Kidney epithelial cell (primary cell): ENCODE results near the gene BEND5. TPM values are rescaled to one million over a fixed set of nuclear protein-coding genes. Genes with fewer than 3 reads are reported as not detected.
A peak's percentile ranks its signal among the peaks of the same experiment; 100 is the strongest.

Source experiments
- DNase-seq: peaks from one replicate; pipeline ENCODE4 v3.0.0-alpha.2; 2010; ENCODE audit warnings: low read depth
- H3K27me3 ChIP-seq: 2 replicates; pipeline ENCODE4 v1.6.0; 2011; ENCODE audit warnings: low read length; ENCODE audit not compliant: control insufficient read depth, insufficient read depth
- H3K36me3 ChIP-seq: 2 replicates; pipeline ENCODE4 v1.5.1; 2011; ENCODE audit warnings: low read length; ENCODE audit not compliant: control insufficient read depth, insufficient read depth
- H3K4me3 ChIP-seq: 2 replicates; pipeline ENCODE4 v1.5.1; 2011; ENCODE audit warnings: low read depth, mild to moderate bottlenecking, control low read depth, low read length
- CTCF ChIP-seq: IDR thresholded peaks from 2 replicates; pipeline ENCODE4 v1.5.1; 2011; ENCODE audit warnings: mild to moderate bottlenecking, moderate library complexity, low read length, control low read depth, inconsistent platforms; ENCODE audit not compliant: insufficient read depth, poor library complexity, severe bottlenecking
- total RNA-seq: library from RNA; depleted of rRNA; stranded (reverse); fragments of >200 nt; gene quantifications from 2 replicates; pipeline ENCODE4 v1.2.3, GENCODE V29; 2015

Gene BEND5
- total RNA-seq, 1 donor from 2014 or later = 4.2 TPM

- TF ChIP-seq CTCF = no peak
- Histone ChIP-seq H3K27me3 (no peaks in the 10 kb centered on the region), H3K36me3 (no peaks in the 10 kb centered on the region), H3K4me3 (no peak overlapping the region)
- DNase-seq = no peak
Observed at GRCh38 chr1:48681476-48682305, 95.0 kb downstream of the BEND5 start.

- Histone ChIP-seq H3K36me3 (no peaks in the 10 kb centered on the region), H3K27me3 (no peaks in the 10 kb centered on the region), H3K4me3 (no peak overlapping the region)
- peak; percentile 22 for TF ChIP-seq CTCF
- no peak for DNase-seq
Observed at GRCh38 chr1:48680411-48681035, 96.2 kb downstream of the BEND5 start.

GRCh38 chr1:48679859-48680258 is 96.8 kb downstream of the BEND5 start:
- Histone ChIP-seq H3K4me3 (no peak overlapping the region), H3K27me3 (no peaks in the 10 kb centered on the region), H3K36me3 (no peaks in the 10 kb centered on the region)
- no peak for DNase-seq
- no peak for TF ChIP-seq CTCF

- no peaks in the 10 kb centered on the region for H3K27me3 ChIP-seq
- H3K36me3 ChIP-seq = no peaks in the 10 kb centered on the region
- TF ChIP-seq CTCF = no peak
- no peak overlapping the region for H3K4me3 ChIP-seq
- no peak for DNase-seq
Observed at GRCh38 chr1:48678710-48679505, 97.8 kb downstream of the BEND5 start.
